AG09319 (cell line): ENCODE measurements around the gene KIF3B.
"Not testable (repeated sequence)": the region's sequence is repeated elsewhere in the genome, so short reads cannot be mapped to it uniquely, and the experiment has no call there.

Source experiments
- DNase-seq: peaks from one replicate; pipeline ENCODE4 v3.0.0-alpha.2; 2010; ENCODE audit warnings: low read depth; ENCODE audit errors: extremely low read depth
- TF ChIP-seq, protein P1 (sequence below): IDR thresholded peaks from 2 replicates; pipeline ENCODE4 v1.5.1; 2011; ENCODE audit warnings: low read depth, mild to moderate bottlenecking, inconsistent platforms, low read length, moderate library complexity

The KIF3B gene

GRCh38 chr20:32315891-32316290 lies 38.4 kb downstream of the KIF3B start:
- no peak for DNase-seq
- TF ChIP-seq, protein P1, sequence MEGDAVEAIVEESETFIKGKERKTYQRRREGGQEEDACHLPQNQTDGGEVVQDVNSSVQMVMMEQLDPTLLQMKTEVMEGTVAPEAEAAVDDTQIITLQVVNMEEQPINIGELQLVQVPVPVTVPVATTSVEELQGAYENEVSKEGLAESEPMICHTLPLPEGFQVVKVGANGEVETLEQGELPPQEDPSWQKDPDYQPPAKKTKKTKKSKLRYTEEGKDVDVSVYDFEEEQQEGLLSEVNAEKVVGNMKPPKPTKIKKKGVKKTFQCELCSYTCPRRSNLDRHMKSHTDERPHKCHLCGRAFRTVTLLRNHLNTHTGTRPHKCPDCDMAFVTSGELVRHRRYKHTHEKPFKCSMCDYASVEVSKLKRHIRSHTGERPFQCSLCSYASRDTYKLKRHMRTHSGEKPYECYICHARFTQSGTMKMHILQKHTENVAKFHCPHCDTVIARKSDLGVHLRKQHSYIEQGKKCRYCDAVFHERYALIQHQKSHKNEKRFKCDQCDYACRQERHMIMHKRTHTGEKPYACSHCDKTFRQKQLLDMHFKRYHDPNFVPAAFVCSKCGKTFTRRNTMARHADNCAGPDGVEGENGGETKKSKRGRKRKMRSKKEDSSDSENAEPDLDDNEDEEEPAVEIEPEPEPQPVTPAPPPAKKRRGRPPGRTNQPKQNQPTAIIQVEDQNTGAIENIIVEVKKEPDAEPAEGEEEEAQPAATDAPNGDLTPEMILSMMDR: no peak

- TF ChIP-seq, protein P1: no peak
- no peak for DNase-seq
Measured at GRCh38 chr20:32316667-32317066, 39.2 kb downstream of the KIF3B start.

- TF ChIP-seq, protein P1: no peak
- DNase-seq: no peak
Measured at GRCh38 chr20:32319100-32319499, 41.6 kb downstream of the KIF3B start.

DNA sequence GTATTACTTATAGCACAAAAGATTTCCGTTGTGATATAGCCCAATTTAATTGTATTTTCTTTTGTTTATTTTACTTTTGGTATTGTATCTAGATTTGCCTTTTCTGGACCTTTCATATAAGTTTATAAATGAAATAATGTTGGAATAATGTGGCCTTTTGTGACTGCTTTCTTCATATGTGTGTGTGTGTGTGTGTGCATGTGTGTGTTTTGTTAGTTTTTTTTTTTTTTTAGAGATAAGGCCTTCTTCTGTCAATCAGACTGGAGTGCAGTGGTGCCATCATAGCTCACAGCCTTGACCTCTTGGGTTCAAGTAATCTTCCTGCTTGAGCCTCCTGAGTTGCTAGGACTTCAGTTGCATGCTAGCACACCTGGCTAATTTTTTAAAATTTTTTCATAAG lies 42.9 kb downstream of the KIF3B start:
- DNase-seq: no peak
- TF ChIP-seq, protein P1: no peak

- TF ChIP-seq, protein P1: no peak
- no peak for DNase-seq
Measured at GRCh38 chr20:32321390-32321789, 43.9 kb downstream of the KIF3B start.

DNA sequence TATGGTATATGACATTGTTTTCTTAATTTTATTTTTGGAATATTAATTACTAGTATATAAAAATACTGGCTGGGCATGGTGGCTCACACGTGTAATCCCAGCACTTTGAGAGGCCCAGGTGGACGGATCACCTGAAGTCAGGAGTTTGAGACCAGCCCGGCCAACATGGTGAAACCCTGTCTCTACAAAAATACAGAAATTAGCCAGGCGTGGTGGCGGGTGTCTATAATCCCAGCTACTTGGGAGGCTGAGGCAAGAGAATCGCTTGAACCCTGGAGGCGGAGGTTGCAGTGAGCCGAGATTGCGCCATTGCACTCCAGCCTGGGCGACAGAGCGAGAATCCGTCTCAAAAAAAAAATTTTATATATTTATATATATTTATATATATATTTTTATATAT lies 44.8 kb downstream of the KIF3B start:
- not testable (repeated sequence) for DNase-seq

DNA sequence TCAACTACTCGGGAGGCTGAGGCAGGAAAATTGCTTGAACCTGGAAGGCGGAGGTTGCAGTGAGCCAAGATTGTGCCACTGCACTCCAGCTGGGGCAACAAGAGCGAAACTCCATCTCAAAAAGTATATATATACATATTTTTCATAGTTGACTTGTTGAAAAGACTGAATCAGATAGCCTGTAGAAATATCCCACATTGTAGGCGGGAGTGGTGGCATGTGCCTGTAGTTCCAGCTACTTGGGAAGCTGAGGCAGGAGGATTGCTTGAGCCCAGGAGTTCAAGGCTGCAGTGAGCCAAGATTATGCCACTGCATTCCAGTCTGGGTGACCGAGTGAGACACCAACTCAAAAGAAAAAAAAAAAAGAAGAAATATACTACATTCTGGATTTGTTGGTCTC lies 46.3 kb downstream of the KIF3B start:
- DNase-seq: not testable (repeated sequence)

- TF ChIP-seq, protein P1: no peak
- DNase-seq: no peak
Measured at GRCh38 chr20:32325706-32326503, 48.5 kb downstream of the KIF3B start.
